Endothelial cell of umbilical vein (primary cell): ENCODE data around the gene TRPM5.

Source experiments
- EZH2 ChIP-seq: IDR thresholded peaks from 2 replicates; pipeline ENCODE4 v1.6.1; 2012; ENCODE audit warnings: borderline replicate concordance, low read depth, mild to moderate bottlenecking, moderate library complexity, low read length, inconsistent platforms; ENCODE audit not compliant: severe bottlenecking
- JUN ChIP-seq: IDR thresholded peaks from 2 replicates; pipeline ENCODE4 v1.6.1; 2011; ENCODE audit warnings: borderline replicate concordance, low read depth; ENCODE audit not compliant: insufficient read length, insufficient read depth
- POLR2AphosphoS5 ChIP-seq: IDR thresholded peaks from 2 replicates; pipeline ENCODE4 v1.6.1; 2012; ENCODE audit warnings: low read depth, mild to moderate bottlenecking, control low read depth, low read length, moderate library complexity; ENCODE audit not compliant: insufficient read depth
- TF ChIP-seq, protein P1 (sequence below), 2 donors: IDR thresholded peaks; 1 replicate in 1 of 2; 2 replicates in 1 of 2; pipeline ENCODE4 v1.5.1; 2011; ENCODE audit warnings: low read length in 2 of 2, mild to moderate bottlenecking in 2 of 2, moderate library complexity in 2 of 2, control low read depth in 1 of 2, inconsistent platforms in 1 of 2, low read depth in 1 of 2; ENCODE audit not compliant: insufficient read depth in 1 of 2; ENCODE audit errors: extremely low read depth in 1 of 2

DNA sequence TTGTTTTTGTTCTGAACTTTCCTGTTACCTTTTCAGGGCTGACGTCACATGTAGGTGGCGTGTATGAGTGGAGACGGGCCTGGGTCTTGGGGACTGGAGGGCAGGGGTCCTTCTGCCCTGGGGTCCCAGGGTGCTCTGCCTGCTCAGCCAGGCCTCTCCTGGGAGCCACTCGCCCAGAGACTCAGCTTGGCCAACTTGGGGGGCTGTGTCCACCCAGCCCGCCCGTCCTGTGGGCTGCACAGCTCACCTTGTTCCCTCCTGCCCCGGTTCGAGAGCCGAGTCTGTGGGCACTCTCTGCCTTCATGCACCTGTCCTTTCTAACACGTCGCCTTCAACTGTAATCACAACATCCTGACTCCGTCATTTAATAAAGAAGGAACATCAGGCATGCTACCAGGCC is 47.3 kb downstream of the TRPM5 start:
- TF ChIP-seq, protein P1, sequence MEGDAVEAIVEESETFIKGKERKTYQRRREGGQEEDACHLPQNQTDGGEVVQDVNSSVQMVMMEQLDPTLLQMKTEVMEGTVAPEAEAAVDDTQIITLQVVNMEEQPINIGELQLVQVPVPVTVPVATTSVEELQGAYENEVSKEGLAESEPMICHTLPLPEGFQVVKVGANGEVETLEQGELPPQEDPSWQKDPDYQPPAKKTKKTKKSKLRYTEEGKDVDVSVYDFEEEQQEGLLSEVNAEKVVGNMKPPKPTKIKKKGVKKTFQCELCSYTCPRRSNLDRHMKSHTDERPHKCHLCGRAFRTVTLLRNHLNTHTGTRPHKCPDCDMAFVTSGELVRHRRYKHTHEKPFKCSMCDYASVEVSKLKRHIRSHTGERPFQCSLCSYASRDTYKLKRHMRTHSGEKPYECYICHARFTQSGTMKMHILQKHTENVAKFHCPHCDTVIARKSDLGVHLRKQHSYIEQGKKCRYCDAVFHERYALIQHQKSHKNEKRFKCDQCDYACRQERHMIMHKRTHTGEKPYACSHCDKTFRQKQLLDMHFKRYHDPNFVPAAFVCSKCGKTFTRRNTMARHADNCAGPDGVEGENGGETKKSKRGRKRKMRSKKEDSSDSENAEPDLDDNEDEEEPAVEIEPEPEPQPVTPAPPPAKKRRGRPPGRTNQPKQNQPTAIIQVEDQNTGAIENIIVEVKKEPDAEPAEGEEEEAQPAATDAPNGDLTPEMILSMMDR (IDR thresholded peaks at IDR 0.05; ENCODE audit: extremely low read depth in 1 of 2, insufficient read depth in 1 of 2, low read depth in 1 of 2, low read length in 2 of 2): no peak
- TF ChIP-seq POLR2AphosphoS5 (no peak), EZH2 (no peak), JUN (no peak)
